CD4-positive, CD25-positive, alpha-beta regulatory T cell (primary cell): ENCODE data around the gene AUTS2. TPM values are rescaled to one million over a fixed set of nuclear protein-coding genes. Genes with fewer than 3 reads are reported as not detected.

Source experiments
- ATAC-seq, 2 donors: fragments of 150-1000 bp; cut with Tn5 transposase; one replicate each; pipeline ENCODE4 v1.10.0; 2021; ENCODE audit warnings: low read depth in 2 of 2, moderate number of reproducible peaks in 2 of 2, moderate library complexity in 1 of 2
- DNase-seq, 3 donors: peaks; one replicate each; pipeline versions ENCODE4 v3.0.0 to v3.0.0-alpha.2; 2012 to 2022; ENCODE audit warnings: mixed read lengths in 1 of 3
- H3K27ac ChIP-seq: one replicate; pipeline ENCODE4 v1.7.0; 2013; ENCODE audit warnings: mild to moderate bottlenecking, low read length; ENCODE audit not compliant: insufficient read depth, poor library complexity, severe bottlenecking
- H3K27me3 ChIP-seq: one replicate; pipeline ENCODE4 v1.7.0; 2013; ENCODE audit warnings: low read length; ENCODE audit not compliant: control insufficient read depth, insufficient read depth
- H3K36me3 ChIP-seq: one replicate; pipeline ENCODE4 v1.7.0; 2013; ENCODE audit warnings: mild to moderate bottlenecking, low read length, moderate library complexity; ENCODE audit not compliant: control insufficient read depth, insufficient read depth
- H3K4me1 ChIP-seq: 2 replicates; pipeline ENCODE4 v1.7.0; 2013; ENCODE audit warnings: mild to moderate bottlenecking, low read length; ENCODE audit not compliant: insufficient read depth, control insufficient read depth, poor library complexity, severe bottlenecking
- H3K4me3 ChIP-seq: one replicate; pipeline ENCODE4 v1.7.0; 2013; ENCODE audit warnings: low read depth, mild to moderate bottlenecking, low read length, moderate library complexity
- H3K9me3 ChIP-seq, 2 experiments: 1 replicate in 1 of 2; 2 replicates in 1 of 2; pipeline ENCODE4 v1.7.0; 2013; ENCODE audit warnings: low read length in 2 of 2, mild to moderate bottlenecking in 1 of 2, moderate library complexity in 1 of 2; ENCODE audit not compliant: control insufficient read depth in 2 of 2
- H3K27ac Mint-ChIP-seq, 3 donors: one replicate each; pipeline ENCODE4 v1.8.0; 2020 to 2022; ENCODE audit warnings: mild to moderate bottlenecking in 3 of 3, mixed read lengths in 3 of 3, moderate library complexity in 2 of 3
- H3K27me3 Mint-ChIP-seq: one replicate; pipeline ENCODE4 v1.8.0; 2022; ENCODE audit warnings: mild to moderate bottlenecking, mixed read lengths
- H3K36me3 Mint-ChIP-seq: one replicate; pipeline ENCODE4 v1.8.0; 2020; ENCODE audit warnings: mixed read lengths
- H3K4me1 Mint-ChIP-seq, 4 donors: one replicate each; pipeline ENCODE4 v1.8.0; 2020 to 2022; ENCODE audit warnings: mixed read lengths in 4 of 4, mild to moderate bottlenecking in 1 of 4
- H3K4me3 Mint-ChIP-seq, 4 donors: one replicate each; pipeline ENCODE4 v1.8.0; 2020 to 2022; ENCODE audit warnings: mild to moderate bottlenecking in 4 of 4, mixed read lengths in 4 of 4, moderate library complexity in 3 of 4
- H3K9me3 Mint-ChIP-seq, 7 donors: one replicate each; pipeline ENCODE4 v1.8.0; 2020 to 2022; ENCODE audit warnings: mixed read lengths in 7 of 7, mild to moderate bottlenecking in 3 of 7, moderate library complexity in 2 of 7
- polyA plus RNA-seq, 4 donors: library from polyadenylated mRNA; unstranded; fragments of 300-500 nt; fragmentation: Illumina TruSeq; gene quantifications; one replicate each; pipeline ENCODE4 v1.2.3, GENCODE V29; 2021
- total RNA-seq: library from RNA; stranded (reverse); gene quantifications from one replicate; pipeline ENCODE4 v1.2.3, GENCODE V29; 2022

The AUTS2 gene
- total and polyA plus RNA-seq, 5 donors from 2014 or later = 0.47 to 32.4 (median 0.74) TPM

- no peaks in the 10 kb centered on the region for H3K36me3 Mint-ChIP-seq
- no peak for DNase-seq
Measured at GRCh38 chr7:70371652-70372051, 773.4 kb downstream of the AUTS2 start.

GRCh38 chr7:70372768-70373515 lies 774.7 kb downstream of the AUTS2 start:
- ATAC-seq = no peak
- no peaks in the 10 kb centered on the region for H3K27me3 Mint-ChIP-seq
- no peaks in the 10 kb centered on the region for H3K4me1 Mint-ChIP-seq
- no peak for DNase-seq
- Histone ChIP-seq H3K27ac (no peak overlapping the region), H3K27me3 (no peaks in the 10 kb centered on the region), H3K9me3 (no peaks in the 10 kb centered on the region), H3K4me1 (no peaks in the 10 kb centered on the region), H3K4me3 (no peak overlapping the region), H3K36me3 (no peaks in the 10 kb centered on the region)
- peaks cover 0 to 3% (median 0%) of the 10 kb centered on the region in 7 donors for H3K9me3 Mint-ChIP-seq
- peak overlapping the region in 1 of 4 donors; percentile 23 for H3K4me3 Mint-ChIP-seq
- H3K27ac Mint-ChIP-seq = no peak overlapping the region
- no peaks in the 10 kb centered on the region for H3K36me3 Mint-ChIP-seq

More at GRCh38 chr7:70371652-70372051, 773.4 kb downstream of the AUTS2 start:
- Histone ChIP-seq H3K9me3 (no peaks in the 10 kb centered on the region), H3K27ac (no peak overlapping the region), H3K27me3 (no peaks in the 10 kb centered on the region), H3K36me3 (no peaks in the 10 kb centered on the region), H3K4me3 (no peak overlapping the region), H3K4me1 (no peaks in the 10 kb centered on the region)
- Mint-ChIP-seq H3K4me3 (no peak overlapping the region), H3K4me1 (no peaks in the 10 kb centered on the region), H3K27me3 (no peaks in the 10 kb centered on the region), H3K27ac (no peak overlapping the region), H3K9me3 (peaks cover 0 to 3% (median 0%) of the 10 kb centered on the region in 7 donors)
- no peak for ATAC-seq

GRCh38 chr7:70374772-70375533 lies 776.7 kb downstream of the AUTS2 start:
- no peaks in the 10 kb centered on the region for H3K9me3 ChIP-seq
- no peak for ATAC-seq
- H3K4me1 Mint-ChIP-seq = no peaks in the 10 kb centered on the region

GRCh38 chr7:70376561-70377031 lies 778.3 kb downstream of the AUTS2 start:
- Mint-ChIP-seq H3K4me3 (no peak overlapping the region), H3K4me1 (no peaks in the 10 kb centered on the region), H3K27me3 (no peaks in the 10 kb centered on the region), H3K27ac (no peak overlapping the region), H3K36me3 (no peaks in the 10 kb centered on the region), H3K9me3 (peaks cover 0 to 5% (median 2%) of the 10 kb centered on the region in 7 donors)
- no peaks in the 10 kb centered on the region for H3K9me3 ChIP-seq
- H3K27me3 ChIP-seq = no peaks in the 10 kb centered on the region
- no peaks in the 10 kb centered on the region for H3K36me3 ChIP-seq
- DNase-seq (no peak), ATAC-seq (no peak)
- H3K4me1 ChIP-seq = no peaks in the 10 kb centered on the region
- no peak overlapping the region for H3K27ac ChIP-seq
- H3K4me3 ChIP-seq = no peak overlapping the region

More at GRCh38 chr7:70374772-70375533, 776.7 kb downstream of the AUTS2 start:
- no peak overlapping the region for H3K27ac Mint-ChIP-seq
- no peaks in the 10 kb centered on the region for H3K27me3 Mint-ChIP-seq
- no peak overlapping the region for H3K27ac ChIP-seq
- DNase-seq = no peak
- H3K27me3 ChIP-seq = no peaks in the 10 kb centered on the region
- H3K9me3 Mint-ChIP-seq = peaks cover 0 to 5% (median 2%) of the 10 kb centered on the region in 7 donors
- H3K36me3 Mint-ChIP-seq = no peaks in the 10 kb centered on the region
- no peaks in the 10 kb centered on the region for H3K4me1 ChIP-seq
- H3K36me3 ChIP-seq = no peaks in the 10 kb centered on the region
- H3K4me3 ChIP-seq = no peak overlapping the region
- H3K4me3 Mint-ChIP-seq = no peak overlapping the region

- H3K27ac ChIP-seq = no peak overlapping the region
- no peak overlapping the region for H3K4me3 ChIP-seq
- ATAC-seq (no peak), DNase-seq (no peak)
- H3K27me3 ChIP-seq = no peaks in the 10 kb centered on the region
- Mint-ChIP-seq H3K4me3 (no peak overlapping the region), H3K27me3 (no peaks in the 10 kb centered on the region), H3K27ac (no peak overlapping the region), H3K4me1 (no peaks in the 10 kb centered on the region), H3K9me3 (peaks cover 0 to 8% (median 3%) of the 10 kb centered on the region in 7 donors), H3K36me3 (no peaks in the 10 kb centered on the region)
- H3K4me1 ChIP-seq = no peaks in the 10 kb centered on the region
- H3K9me3 ChIP-seq = peaks cover 0 to 3% of the 10 kb centered on the region in 2 experiments
- no peaks in the 10 kb centered on the region for H3K36me3 ChIP-seq
Measured at GRCh38 chr7:70377957-70378356, 779.7 kb downstream of the AUTS2 start.

GRCh38 chr7:70379210-70379609 lies 780.9 kb downstream of the AUTS2 start:
- Mint-ChIP-seq H3K4me1 (no peaks in the 10 kb centered on the region), H3K36me3 (no peaks in the 10 kb centered on the region), H3K9me3 (peaks cover 0 to 8% (median 3%) of the 10 kb centered on the region in 7 donors), H3K27me3 (no peaks in the 10 kb centered on the region), H3K4me3 (no peak overlapping the region), H3K27ac (no peak overlapping the region)
- H3K27ac ChIP-seq = no peak overlapping the region
- no peak overlapping the region for H3K4me3 ChIP-seq
- H3K27me3 ChIP-seq = no peaks in the 10 kb centered on the region
- ATAC-seq (no peak), DNase-seq (no peak)
- H3K9me3 ChIP-seq = peaks cover 0 to 3% of the 10 kb centered on the region in 2 experiments
- H3K36me3 ChIP-seq = no peaks in the 10 kb centered on the region
- no peaks in the 10 kb centered on the region for H3K4me1 ChIP-seq

- Histone ChIP-seq H3K36me3 (no peaks in the 10 kb centered on the region), H3K27ac (no peak overlapping the region), H3K4me3 (no peak overlapping the region), H3K27me3 (no peaks in the 10 kb centered on the region), H3K4me1 (no peaks in the 10 kb centered on the region), H3K9me3 (peaks cover 0 to 3% of the 10 kb centered on the region in 2 experiments)
- ATAC-seq = no peak
- DNase-seq = no peak
- Mint-ChIP-seq H3K4me1 (no peaks in the 10 kb centered on the region), H3K27ac (no peak overlapping the region), H3K27me3 (no peaks in the 10 kb centered on the region), H3K9me3 (peaks cover 0 to 8% (median 3%) of the 10 kb centered on the region in 7 donors), H3K4me3 (no peak overlapping the region), H3K36me3 (no peaks in the 10 kb centered on the region)
Measured at GRCh38 chr7:70380421-70381015, 782.2 kb downstream of the AUTS2 start.
